ENCODE data around the gene PTK6.
A peak's percentile ranks its signal among the peaks of the same experiment; 100 is the strongest.

PTK6 gene

GRCh38 chr20:63539441-63540370 lies 2.5 kb upstream of the PTK6 start:
- Histone ChIP-seq H3K36me3 (ENCODE audit: control insufficient read depth, insufficient read depth, low read length) (no peaks in the 10 kb centered on the region), H3K9me3 (ENCODE audit: control insufficient read depth, low read length) (no peaks in the 10 kb centered on the region), H3K4me3 (ENCODE audit: extremely low read depth, insufficient read depth, low read length, poor library complexity, severe bottlenecking) (no peak overlapping the region), H3K27ac (ENCODE audit: low read depth, low read length, severe bottlenecking) (no peak overlapping the region), H3K4me1 (ENCODE audit: control insufficient read depth, insufficient read depth, low read length, poor library complexity, severe bottlenecking) (peaks cover 8% of the 10 kb centered on the region)
- WGBS, 2 experiments (ENCODE audit: insufficient coverage in 2 of 2), result 93 to 94% methylated on average over 22 to 24 of the region's 29 CpGs

GRCh38 chr20:63539092-63539430 lies 1.9 kb upstream of the PTK6 start:
- 90 to 96% methylated on average over 8 to 12 of the region's 12 CpGs for WGBS, 2 experiments (ENCODE audit: insufficient coverage in 2 of 2)

GRCh38 chr20:63538204-63539091 lies 1.3 kb upstream of the PTK6 start:
- H3K4me1 ChIP-seq (ENCODE audit: control insufficient read depth, insufficient read depth, low read length, poor library complexity, severe bottlenecking), result peaks cover 8% of the 10 kb centered on the region
- no peak overlapping the region for H3K27ac ChIP-seq (ENCODE audit: low read depth, low read length, severe bottlenecking)
- no peaks in the 10 kb centered on the region for H3K36me3 ChIP-seq (ENCODE audit: control insufficient read depth, insufficient read depth, low read length)
- WGBS, 2 experiments (ENCODE audit: insufficient coverage in 2 of 2), result 80 to 88% methylated on average over 13 of the region's 27 CpGs
- H3K4me3 ChIP-seq (ENCODE audit: extremely low read depth, insufficient read depth, low read length, poor library complexity, severe bottlenecking), result peak overlapping the region; percentile 19
- no peaks in the 10 kb centered on the region for H3K9me3 ChIP-seq (ENCODE audit: control insufficient read depth, low read length)

More at GRCh38 chr20:63539092-63539430, 1.9 kb upstream of the PTK6 start:
- Histone ChIP-seq H3K4me3 (ENCODE audit: extremely low read depth, insufficient read depth, low read length, poor library complexity, severe bottlenecking) (no peak overlapping the region), H3K9me3 (ENCODE audit: control insufficient read depth, low read length) (no peaks in the 10 kb centered on the region), H3K4me1 (ENCODE audit: control insufficient read depth, insufficient read depth, low read length, poor library complexity, severe bottlenecking) (peaks cover 8% of the 10 kb centered on the region), H3K36me3 (ENCODE audit: control insufficient read depth, insufficient read depth, low read length) (no peaks in the 10 kb centered on the region), H3K27ac (ENCODE audit: low read depth, low read length, severe bottlenecking) (no peak overlapping the region)

- 27% methylated on average over 27 to 30 of the region's 34 CpGs for WGBS, 2 experiments (ENCODE audit: insufficient coverage in 2 of 2)
- no peaks in the 10 kb centered on the region for H3K9me3 ChIP-seq (ENCODE audit: control insufficient read depth, low read length)
- H3K4me3 ChIP-seq (ENCODE audit: extremely low read depth, insufficient read depth, low read length, poor library complexity, severe bottlenecking), result peak overlapping the region; percentile 19
- peaks cover 8% of the 10 kb centered on the region for H3K4me1 ChIP-seq (ENCODE audit: control insufficient read depth, insufficient read depth, low read length, poor library complexity, severe bottlenecking)
- H3K27ac ChIP-seq (ENCODE audit: low read depth, low read length, severe bottlenecking), result no peak overlapping the region
- no peaks in the 10 kb centered on the region for H3K36me3 ChIP-seq (ENCODE audit: control insufficient read depth, insufficient read depth, low read length)
These were observed 488 bp upstream of the PTK6 start for GRCh38 chr20:63537525-63538203.

- Histone ChIP-seq H3K4me1 (ENCODE audit: control insufficient read depth, insufficient read depth, low read length, poor library complexity, severe bottlenecking) (peaks cover 8% of the 10 kb centered on the region), H3K36me3 (ENCODE audit: control insufficient read depth, insufficient read depth, low read length) (no peaks in the 10 kb centered on the region), H3K27ac (ENCODE audit: low read depth, low read length, severe bottlenecking) (no peak overlapping the region), H3K4me3 (ENCODE audit: extremely low read depth, insufficient read depth, low read length, poor library complexity, severe bottlenecking) (no peak overlapping the region), H3K9me3 (ENCODE audit: control insufficient read depth, low read length) (no peaks in the 10 kb centered on the region)
- 85 to 89% methylated on average over 34 to 35 of the region's 35 CpGs for WGBS, 2 experiments (ENCODE audit: insufficient coverage in 2 of 2)
These were observed 767 bp downstream of the PTK6 start for GRCh38 chr20:63536241-63536977.

GRCh38 chr20:63534831-63535651 lies 2.1 kb downstream of the PTK6 start:
- 89 to 90% methylated on average over 39 to 48 of the region's 49 CpGs for WGBS, 2 experiments (ENCODE audit: insufficient coverage in 2 of 2)
- H3K4me3 ChIP-seq (ENCODE audit: extremely low read depth, insufficient read depth, low read length, poor library complexity, severe bottlenecking), result no peak overlapping the region
- H3K9me3 ChIP-seq (ENCODE audit: control insufficient read depth, low read length), result no peaks in the 10 kb centered on the region
- no peak overlapping the region for H3K27ac ChIP-seq (ENCODE audit: low read depth, low read length, severe bottlenecking)
- peaks cover 4% of the 10 kb centered on the region for H3K4me1 ChIP-seq (ENCODE audit: control insufficient read depth, insufficient read depth, low read length, poor library complexity, severe bottlenecking)
- H3K36me3 ChIP-seq (ENCODE audit: control insufficient read depth, insufficient read depth, low read length), result no peaks in the 10 kb centered on the region

GRCh38 chr20:63534427-63534830 lies 2.7 kb downstream of the PTK6 start:
- Histone ChIP-seq H3K4me1 (ENCODE audit: control insufficient read depth, insufficient read depth, low read length, poor library complexity, severe bottlenecking) (peaks cover 2% of the 10 kb centered on the region), H3K36me3 (ENCODE audit: control insufficient read depth, insufficient read depth, low read length) (no peaks in the 10 kb centered on the region), H3K27ac (ENCODE audit: low read depth, low read length, severe bottlenecking) (no peak overlapping the region), H3K4me3 (ENCODE audit: extremely low read depth, insufficient read depth, low read length, poor library complexity, severe bottlenecking) (no peak overlapping the region), H3K9me3 (ENCODE audit: control insufficient read depth, low read length) (no peaks in the 10 kb centered on the region)
- WGBS, 2 experiments (ENCODE audit: insufficient coverage in 2 of 2), result 87 to 90% methylated on average over 10 to 12 of the region's 12 CpGs

GRCh38 chr20:63533871-63534393 lies 3.2 kb downstream of the PTK6 start:
- WGBS, 2 experiments (ENCODE audit: insufficient coverage in 2 of 2), result 91 to 92% methylated on average over 25 to 27 of the region's 28 CpGs
- Histone ChIP-seq H3K27ac (ENCODE audit: low read depth, low read length, severe bottlenecking) (no peak overlapping the region), H3K9me3 (ENCODE audit: control insufficient read depth, low read length) (no peaks in the 10 kb centered on the region), H3K36me3 (ENCODE audit: control insufficient read depth, insufficient read depth, low read length) (no peaks in the 10 kb centered on the region), H3K4me3 (ENCODE audit: extremely low read depth, insufficient read depth, low read length, poor library complexity, severe bottlenecking) (no peak overlapping the region), H3K4me1 (ENCODE audit: control insufficient read depth, insufficient read depth, low read length, poor library complexity, severe bottlenecking) (peaks cover 2% of the 10 kb centered on the region)

- WGBS, 2 experiments (ENCODE audit: insufficient coverage in 2 of 2), result 87 to 88% methylated on average over 11 to 14 of the region's 14 CpGs
- Histone ChIP-seq H3K27ac (ENCODE audit: low read depth, low read length, severe bottlenecking) (no peak overlapping the region), H3K4me1 (ENCODE audit: control insufficient read depth, insufficient read depth, low read length, poor library complexity, severe bottlenecking) (peaks cover 2% of the 10 kb centered on the region), H3K4me3 (ENCODE audit: extremely low read depth, insufficient read depth, low read length, poor library complexity, severe bottlenecking) (no peak overlapping the region), H3K36me3 (ENCODE audit: control insufficient read depth, insufficient read depth, low read length) (no peaks in the 10 kb centered on the region), H3K9me3 (ENCODE audit: control insufficient read depth, low read length) (no peaks in the 10 kb centered on the region)
These were observed 3.8 kb downstream of the PTK6 start for GRCh38 chr20:63533388-63533787.
